Sigmoid colon (tissue), 3 donors: ENCODE measurements around the gene LRRC7.

ENCODE experiments used
- CTCF ChIP-seq, 4 experiments: fragments of 450-650 bp in 3 of 4; fragments of 200-600 bp in 1 of 4; IDR thresholded peaks; one replicate each; pipeline ENCODE4 v1.5.1; 2016 to 2019; ENCODE audit warnings: antibody characterized with exemption in 4 of 4, mild to moderate bottlenecking in 3 of 4, moderate library complexity in 2 of 4
- POLR2A ChIP-seq, 2 donors: fragments of 450-650 bp; IDR thresholded peaks; one replicate each; pipeline ENCODE4 v1.6.1; 2016; ENCODE audit warnings: antibody characterized with exemption in 2 of 2, mild to moderate bottlenecking in 2 of 2, moderate library complexity in 2 of 2

GRCh38 chr1:70005386-70006034 lies 437.8 kb downstream of the LRRC7 start:
- TF ChIP-seq CTCF (IDR thresholded peaks at IDR 0.05) (no peak), POLR2A (IDR thresholded peaks at IDR 0.05) (no peak)
